HFFc6 (cell line): ENCODE results near the gene UROD. TPM values are rescaled to one million over a fixed set of nuclear protein-coding genes. Genes with fewer than 3 reads are reported as not detected.
A peak's percentile ranks its signal among the peaks of the same experiment; 100 is the strongest.

ENCODE experiments used
- DNase-seq: peaks from one replicate; pipeline ENCODE4 v3.0.0-alpha.2; 2018
- H3K27ac Mint-ChIP-seq: 2 replicates; pipeline ENCODE4 v1.8.0; 2020; ENCODE audit warnings: mild to moderate bottlenecking, mixed read lengths
- H3K27me3 Mint-ChIP-seq: 2 replicates; pipeline ENCODE4 v1.8.0; 2021; ENCODE audit warnings: mild to moderate bottlenecking, moderate library complexity, mixed read lengths; ENCODE audit not compliant: insufficient read depth
- H3K36me3 Mint-ChIP-seq: 2 replicates; pipeline ENCODE4 v1.8.0; 2021; ENCODE audit warnings: low read depth, mixed read lengths
- H3K4me1 Mint-ChIP-seq: 2 replicates; pipeline ENCODE4 v1.8.0; 2020; ENCODE audit warnings: low read depth, mixed read lengths
- H3K4me3 Mint-ChIP-seq: 2 replicates; pipeline ENCODE4 v1.8.0; 2020; ENCODE audit warnings: mild to moderate bottlenecking, moderate library complexity, mixed read lengths
- H3K9me3 Mint-ChIP-seq: 2 replicates; pipeline ENCODE4 v1.8.0; 2020; ENCODE audit warnings: mild to moderate bottlenecking, mixed read lengths
- total RNA-seq, 6 experiments: library from RNA; stranded (reverse); fragmentation: NEBNext Ultra II Directional; extraction: Animal tissue kit (Norgen Biotek cat#: 25700); gene quantifications; 2 replicates in 1 of 6; 3 replicates in 5 of 6; pipeline ENCODE4 v1.2.3, GENCODE V29; 2021
- TF ChIP-seq, protein P1 (sequence below): fragments of 200-600 bp; sonication (generic); IDR thresholded peaks from 2 replicates; pipeline ENCODE4 v1.5.0; 2021; ENCODE audit warnings: antibody characterized with exemption, mild to moderate bottlenecking

The UROD gene
- total RNA-seq, 6 experiments from 2014 or later = 121 to 137 (median 128) TPM

DNA sequence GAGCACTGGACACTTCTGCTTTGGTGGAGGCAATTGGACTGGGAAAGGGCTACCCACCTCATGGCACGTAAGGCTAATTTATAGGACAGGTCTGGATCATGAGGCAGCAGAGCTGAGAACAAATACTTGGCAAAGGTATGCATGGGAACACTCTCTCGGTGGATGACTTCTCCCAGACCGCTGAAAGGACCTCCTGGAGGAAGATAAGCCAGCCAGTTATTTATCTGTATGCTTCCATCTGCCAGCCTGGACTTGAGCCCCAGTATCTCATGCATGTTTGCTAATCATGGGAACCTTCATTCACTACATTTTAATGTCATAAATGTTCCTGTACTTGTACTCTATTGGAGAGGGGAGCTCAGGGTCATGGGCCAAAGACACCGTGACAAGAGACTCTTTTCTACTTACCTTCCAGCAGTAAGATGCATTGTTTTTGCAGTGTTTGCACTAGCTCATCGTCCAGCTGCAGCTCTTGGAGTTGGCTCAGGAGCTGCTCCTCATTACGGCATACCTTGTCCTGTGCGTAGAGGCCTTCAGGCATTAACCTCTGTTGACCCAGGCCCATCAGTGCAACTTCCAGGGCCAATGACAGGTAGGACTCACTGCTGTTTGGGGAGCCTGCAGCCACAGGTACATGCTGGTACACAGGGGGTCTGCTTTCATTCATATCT lies 23.7 kb downstream of the UROD start:
- no peak for DNase-seq
- no peak overlapping the region for H3K4me3 Mint-ChIP-seq
- peaks cover 12% of the 10 kb centered on the region for H3K27me3 Mint-ChIP-seq
- H3K9me3 Mint-ChIP-seq = no peaks in the 10 kb centered on the region
- H3K36me3 Mint-ChIP-seq = no peaks in the 10 kb centered on the region
- TF ChIP-seq, protein P1, sequence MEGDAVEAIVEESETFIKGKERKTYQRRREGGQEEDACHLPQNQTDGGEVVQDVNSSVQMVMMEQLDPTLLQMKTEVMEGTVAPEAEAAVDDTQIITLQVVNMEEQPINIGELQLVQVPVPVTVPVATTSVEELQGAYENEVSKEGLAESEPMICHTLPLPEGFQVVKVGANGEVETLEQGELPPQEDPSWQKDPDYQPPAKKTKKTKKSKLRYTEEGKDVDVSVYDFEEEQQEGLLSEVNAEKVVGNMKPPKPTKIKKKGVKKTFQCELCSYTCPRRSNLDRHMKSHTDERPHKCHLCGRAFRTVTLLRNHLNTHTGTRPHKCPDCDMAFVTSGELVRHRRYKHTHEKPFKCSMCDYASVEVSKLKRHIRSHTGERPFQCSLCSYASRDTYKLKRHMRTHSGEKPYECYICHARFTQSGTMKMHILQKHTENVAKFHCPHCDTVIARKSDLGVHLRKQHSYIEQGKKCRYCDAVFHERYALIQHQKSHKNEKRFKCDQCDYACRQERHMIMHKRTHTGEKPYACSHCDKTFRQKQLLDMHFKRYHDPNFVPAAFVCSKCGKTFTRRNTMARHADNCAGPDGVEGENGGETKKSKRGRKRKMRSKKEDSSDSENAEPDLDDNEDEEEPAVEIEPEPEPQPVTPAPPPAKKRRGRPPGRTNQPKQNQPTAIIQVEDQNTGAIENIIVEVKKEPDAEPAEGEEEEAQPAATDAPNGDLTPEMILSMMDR = no peak
- H3K4me1 Mint-ChIP-seq = 0 out of 2 replicates have a peak, but pooled peaks cover 5% of the 10 kb centered on the region
- H3K27ac Mint-ChIP-seq = no peak overlapping the region

DNA sequence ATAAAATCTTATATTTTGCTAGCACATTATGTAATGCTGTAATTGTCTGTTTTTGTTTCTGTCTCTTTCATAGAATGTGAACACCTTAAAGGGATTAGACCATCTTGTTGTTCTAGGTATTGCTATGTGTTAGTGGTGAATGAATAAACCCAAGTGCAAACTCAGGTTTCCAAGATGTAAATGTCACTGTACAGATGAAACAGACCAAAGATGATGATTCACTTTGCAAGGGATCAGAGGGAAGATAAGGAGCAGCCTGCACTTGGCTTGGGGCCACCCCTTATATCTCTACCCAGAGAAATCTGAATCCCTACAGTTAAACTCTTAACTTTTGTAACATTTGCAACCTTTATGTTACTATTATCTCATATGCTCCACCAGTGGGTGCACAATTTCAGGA lies 25.4 kb downstream of the UROD start:
- Mint-ChIP-seq H3K27me3 (peaks cover 13% of the 10 kb centered on the region), H3K27ac (no peak overlapping the region), H3K9me3 (no peaks in the 10 kb centered on the region), H3K4me1 (0 out of 2 replicates have a peak, but pooled peaks cover 5% of the 10 kb centered on the region), H3K36me3 (no peaks in the 10 kb centered on the region), H3K4me3 (no peak overlapping the region)
- TF ChIP-seq, protein P1 = no peak
- peak; percentile 7 for DNase-seq

DNA sequence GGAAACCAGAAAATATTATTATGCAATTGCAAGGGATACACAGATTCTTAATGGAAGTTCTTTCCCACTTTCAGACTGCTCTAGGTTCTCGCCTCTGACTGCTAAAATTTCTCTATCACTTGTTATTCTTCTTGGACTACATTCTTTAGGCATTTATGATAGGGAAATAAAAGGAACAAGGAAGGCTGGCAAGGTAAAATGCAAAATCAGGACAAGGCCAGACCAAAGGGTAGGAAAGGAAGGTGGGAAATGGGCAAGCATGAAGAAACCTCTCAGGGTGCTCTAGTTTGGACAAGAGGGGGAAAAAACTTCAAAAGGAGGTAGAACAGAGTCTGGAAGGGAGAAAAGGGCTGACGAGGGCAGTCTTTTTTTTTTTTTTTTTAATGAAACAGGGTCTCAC lies 26.2 kb downstream of the UROD start:
- H3K27ac Mint-ChIP-seq = no peak overlapping the region

DNA sequence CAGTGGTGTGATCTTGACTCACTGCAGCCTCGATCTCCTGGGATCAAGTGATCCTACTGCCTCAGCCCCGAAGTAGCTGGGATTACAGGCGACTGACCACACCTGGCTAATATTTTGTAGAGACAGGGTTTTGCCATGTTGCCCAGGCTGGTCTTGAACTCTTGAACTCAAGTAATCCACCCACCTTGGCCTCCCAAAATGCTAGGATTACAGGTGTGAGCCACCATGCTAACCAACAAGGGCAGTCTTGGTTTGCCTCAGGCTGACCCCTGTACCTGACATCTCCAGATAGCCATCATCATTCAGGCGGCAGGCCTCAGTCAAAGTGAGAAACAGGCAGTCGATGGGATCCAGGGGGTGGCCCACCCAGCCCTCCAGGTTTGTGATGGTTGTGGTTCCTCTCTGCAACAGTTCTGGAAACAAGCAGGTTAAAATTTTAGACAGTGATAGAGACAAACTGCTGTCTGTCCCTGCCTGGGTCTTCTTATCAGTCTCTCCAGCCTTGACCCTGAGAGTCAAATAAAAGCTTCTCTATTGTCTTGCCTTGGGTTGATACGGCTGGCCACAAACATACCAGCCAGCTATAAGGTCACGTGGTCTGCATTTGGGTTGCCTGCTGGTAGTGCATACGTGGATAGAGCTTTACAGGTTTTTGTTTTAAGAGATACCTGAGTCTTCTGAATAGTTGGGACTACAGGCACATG lies 26.8 kb downstream of the UROD start:
- no peak overlapping the region for H3K4me3 Mint-ChIP-seq
- H3K27me3 Mint-ChIP-seq = peaks cover 12% of the 10 kb centered on the region
- no peak for DNase-seq
- no peaks in the 10 kb centered on the region for H3K36me3 Mint-ChIP-seq
- 0 out of 2 replicates have a peak, but pooled peaks cover 5% of the 10 kb centered on the region for H3K4me1 Mint-ChIP-seq
- no peak overlapping the region for H3K27ac Mint-ChIP-seq
- H3K9me3 Mint-ChIP-seq = no peaks in the 10 kb centered on the region
- TF ChIP-seq, protein P1 = no peak

More for the DNA sequence above, 26.2 kb downstream of the UROD start:
- DNase-seq = no peak
- Mint-ChIP-seq H3K36me3 (no peaks in the 10 kb centered on the region), H3K9me3 (no peaks in the 10 kb centered on the region), H3K4me1 (0 out of 2 replicates have a peak, but pooled peaks cover 5% of the 10 kb centered on the region), H3K27me3 (peaks cover 12% of the 10 kb centered on the region), H3K4me3 (no peak overlapping the region)
- TF ChIP-seq, protein P1 = no peak

DNA sequence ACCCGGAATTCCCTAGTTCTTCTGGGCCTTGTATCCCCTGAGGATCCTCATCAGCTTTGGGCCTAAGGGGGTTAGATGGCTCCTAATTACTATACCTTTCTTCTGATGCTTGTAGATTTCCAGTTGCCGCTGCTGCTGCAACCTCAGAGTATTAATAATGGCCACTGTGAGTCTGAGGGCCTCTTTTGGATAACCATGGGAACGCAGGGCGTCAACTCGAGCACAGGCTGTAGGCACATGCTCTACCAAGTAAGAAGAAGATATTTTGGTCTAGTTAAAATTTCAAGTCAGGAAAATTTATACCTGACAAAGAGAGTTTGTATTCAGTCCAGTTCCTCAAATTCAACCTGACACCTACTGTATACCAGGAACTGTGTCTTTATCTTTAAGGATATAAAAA lies 28.2 kb downstream of the UROD start:
- H3K27me3 Mint-ChIP-seq = peaks cover 5% of the 10 kb centered on the region
- H3K27ac Mint-ChIP-seq = no peak overlapping the region

More for the DNA sequence above, 28.2 kb downstream of the UROD start:
- no peaks in the 10 kb centered on the region for H3K36me3 Mint-ChIP-seq
- H3K9me3 Mint-ChIP-seq = no peaks in the 10 kb centered on the region
- DNase-seq = no peak
- H3K4me3 Mint-ChIP-seq = no peak overlapping the region
- 0 out of 2 replicates have a peak, but pooled peaks cover 5% of the 10 kb centered on the region for H3K4me1 Mint-ChIP-seq
- TF ChIP-seq, protein P1 = no peak
